Adrenal gland (tissue), 5 donors: ENCODE measurements around the gene LRBA.

Experiments
- POLR2A ChIP-seq, 2 donors: fragments of 450-650 bp; IDR thresholded peaks; one replicate each; pipeline ENCODE4 v1.6.1; 2017; ENCODE audit warnings: antibody characterized with exemption in 2 of 2, mild to moderate bottlenecking in 2 of 2, moderate library complexity in 1 of 2
- TF ChIP-seq, protein P1 (sequence below), 6 experiments: fragments of 450-650 bp in 4 of 6; fragments of 200-600 bp in 2 of 6; sonication (generic) in 1 of 6; IDR thresholded peaks; 1 replicate in 5 of 6; 2 replicates in 1 of 6; pipeline versions ENCODE4 v1.5.1 to v1.8.0; 2016 to 2021; ENCODE audit warnings: antibody characterized with exemption in 6 of 6, mild to moderate bottlenecking in 2 of 6, moderate library complexity in 1 of 6
- donor health status: DM: no; HTN: no; CAD: no.

DNA sequence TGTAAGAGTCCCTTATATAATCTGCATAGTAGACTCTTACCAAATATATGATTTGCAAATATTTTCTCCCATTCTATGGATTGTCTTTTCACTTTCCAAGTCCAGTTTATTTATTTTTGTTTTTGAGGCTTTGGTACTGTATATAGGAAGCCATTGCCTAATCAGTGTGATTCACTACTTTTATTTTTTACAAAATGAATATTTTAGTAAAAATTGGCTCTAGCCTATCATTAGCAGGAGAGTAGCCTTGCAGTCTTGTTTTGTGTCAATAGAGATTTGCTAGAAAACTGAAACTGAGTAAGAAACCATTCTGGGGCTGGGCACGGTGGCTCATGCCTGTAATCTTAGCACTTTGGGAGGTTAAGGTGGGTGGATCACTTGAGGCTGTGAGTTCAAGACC lies 633.1 kb downstream of the LRBA start:
- TF ChIP-seq, protein P1, sequence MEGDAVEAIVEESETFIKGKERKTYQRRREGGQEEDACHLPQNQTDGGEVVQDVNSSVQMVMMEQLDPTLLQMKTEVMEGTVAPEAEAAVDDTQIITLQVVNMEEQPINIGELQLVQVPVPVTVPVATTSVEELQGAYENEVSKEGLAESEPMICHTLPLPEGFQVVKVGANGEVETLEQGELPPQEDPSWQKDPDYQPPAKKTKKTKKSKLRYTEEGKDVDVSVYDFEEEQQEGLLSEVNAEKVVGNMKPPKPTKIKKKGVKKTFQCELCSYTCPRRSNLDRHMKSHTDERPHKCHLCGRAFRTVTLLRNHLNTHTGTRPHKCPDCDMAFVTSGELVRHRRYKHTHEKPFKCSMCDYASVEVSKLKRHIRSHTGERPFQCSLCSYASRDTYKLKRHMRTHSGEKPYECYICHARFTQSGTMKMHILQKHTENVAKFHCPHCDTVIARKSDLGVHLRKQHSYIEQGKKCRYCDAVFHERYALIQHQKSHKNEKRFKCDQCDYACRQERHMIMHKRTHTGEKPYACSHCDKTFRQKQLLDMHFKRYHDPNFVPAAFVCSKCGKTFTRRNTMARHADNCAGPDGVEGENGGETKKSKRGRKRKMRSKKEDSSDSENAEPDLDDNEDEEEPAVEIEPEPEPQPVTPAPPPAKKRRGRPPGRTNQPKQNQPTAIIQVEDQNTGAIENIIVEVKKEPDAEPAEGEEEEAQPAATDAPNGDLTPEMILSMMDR (IDR thresholded peaks at IDR 0.05): no peak
- no peak for TF ChIP-seq POLR2A (IDR thresholded peaks at IDR 0.05)
